ENCODE data around the gene PDE4D. TPM values are rescaled to one million over a fixed set of nuclear protein-coding genes. Genes with fewer than 3 reads are reported as not detected.

PDE4D gene
- total and polyA plus RNA-seq, 2 of the 4 experiments (the other 2 are of a cell fraction) = 1.4 to 7.9 TPM

GRCh38 chr5:59216841-59217240, 676.7 kb downstream of the PDE4D start:
- DNase-seq (no peak), ATAC-seq (ENCODE audit: low read depth) (no peak)
- Histone ChIP-seq H3K9me1 (ENCODE audit: insufficient read depth, low read length) (no peaks in the 10 kb centered on the region; the same call in 1 of the 2 replicates), H3K36me3 (ENCODE audit: control insufficient read depth, insufficient read depth, low read length) (no peaks in the 10 kb centered on the region), H4K8ac (ENCODE audit: low read depth in 2 of 2, low read length in 2 of 2) (no peak overlapping the region), H3K9ac (ENCODE audit: low read depth, low read length) (no peak overlapping the region), H2AFZ (replicated peaks; ENCODE audit: low read length, poor library complexity) (no peak overlapping the region), H4K91ac (ENCODE audit: insufficient read depth, low read depth, low read length) (no peak overlapping the region), H4K5ac (ENCODE audit: low read depth, low read length) (no peak overlapping the region), H3K18ac (ENCODE audit: low read depth, low read length) (no peak overlapping the region), H2AK5ac (ENCODE audit: low read depth, low read length) (no peak overlapping the region), H3K4me2 (ENCODE audit: low read depth, low read length) (no peak overlapping the region), H2BK20ac (ENCODE audit: low read depth, low read length) (no peak overlapping the region), H3K14ac (replicated peaks; ENCODE audit: low read depth, low read length) (no peak overlapping the region), H3K4me3 (ENCODE audit: insufficient read depth, low read depth, low read length) (no peak overlapping the region), H3K4ac (ENCODE audit: low read depth, low read length) (no peak overlapping the region), H2AK9ac (replicated peaks; ENCODE audit: low read depth, low read length, poor library complexity) (no peak overlapping the region), H3K27ac (ENCODE audit: insufficient read depth, low read length) (no peak overlapping the region), H3K4me1 (ENCODE audit: control insufficient read depth, insufficient read depth, low read length) (no peaks in the 10 kb centered on the region), H3K9me3 (ENCODE audit: control insufficient read depth, insufficient read depth, low read length) (no peaks in the 10 kb centered on the region), H3K79me1 (ENCODE audit: low read depth in 1 of 2, low read length in 2 of 2) (no peaks in the 10 kb centered on the region), H2BK15ac (ENCODE audit: low read depth, low read length) (no peak overlapping the region), H3K23ac (ENCODE audit: low read depth, low read length) (no peak overlapping the region), H3K56ac (ENCODE audit: extremely low read depth, insufficient read depth, low read length) (no peak overlapping the region), H2BK120ac (ENCODE audit: low read depth, low read length) (no peak overlapping the region), H2BK5ac (ENCODE audit: low read depth, low read length, poor library complexity, severe bottlenecking) (no peak overlapping the region), H3K27me3 (ENCODE audit: control insufficient read depth, insufficient read depth, low read length) (peaks cover 8% of the 10 kb centered on the region), H4K20me1 (ENCODE audit: insufficient read depth, low read length) (no peaks in the 10 kb centered on the region)
- TF ChIP-seq RCOR1 (IDR thresholded peaks at IDR 0.05; ENCODE audit: insufficient replicate concordance, low read length) (no peak), CTCF (conservative IDR thresholded peaks at IDR 0.05; ENCODE audit: low read depth, low read length) (no peak), BHLHE40 (IDR thresholded peaks at IDR 0.05; ENCODE audit: low read depth, low read length) (no peak), NFE2L2 (IDR thresholded peaks at IDR 0.05; ENCODE audit: low read depth, low read length) (no peak), POLR2A (IDR thresholded peaks at IDR 0.05; ENCODE audit: low read depth, low read length) (no peak)
- dilution Hi-C loops (cut with HindIII; ENCODE audit: low sequenced_read_pairs, unreplicated experiment) (no loop called here), intact Hi-C loops (cut with micrococcal nuclease) (no loop called here), in situ Hi-C loops (cut with MboI; ENCODE audit: low sequenced_read_pairs) (no loop called here)
- no TSS peak for BruUV-seq (replicated peaks)
- ChIA-PET CTCF (interaction anchor here (1.2 kb wide), 1 partner anchor 28 kb away, joined by 4 read pairs; no protein-coding TSS in a partner anchor), POLR2A (ENCODE audit: unreplicated experiment) (no interaction called here)
- no CpG with 5 or more reads among the region's 4 CpGs for WGBS, 2 experiments (ENCODE audit: extremely low coverage in 2 of 2, insufficient read length in 1 of 2)

All from IMR-90 (cell line).